ENCODE results near the gene HCN1. TPM values are rescaled to one million over a fixed set of nuclear protein-coding genes. Genes with fewer than 3 reads are reported as not detected.

HCN1 gene
- total and polyA plus RNA-seq, 2 of the 4 experiments (the other 2 are of a cell fraction) = not detected

DNA sequence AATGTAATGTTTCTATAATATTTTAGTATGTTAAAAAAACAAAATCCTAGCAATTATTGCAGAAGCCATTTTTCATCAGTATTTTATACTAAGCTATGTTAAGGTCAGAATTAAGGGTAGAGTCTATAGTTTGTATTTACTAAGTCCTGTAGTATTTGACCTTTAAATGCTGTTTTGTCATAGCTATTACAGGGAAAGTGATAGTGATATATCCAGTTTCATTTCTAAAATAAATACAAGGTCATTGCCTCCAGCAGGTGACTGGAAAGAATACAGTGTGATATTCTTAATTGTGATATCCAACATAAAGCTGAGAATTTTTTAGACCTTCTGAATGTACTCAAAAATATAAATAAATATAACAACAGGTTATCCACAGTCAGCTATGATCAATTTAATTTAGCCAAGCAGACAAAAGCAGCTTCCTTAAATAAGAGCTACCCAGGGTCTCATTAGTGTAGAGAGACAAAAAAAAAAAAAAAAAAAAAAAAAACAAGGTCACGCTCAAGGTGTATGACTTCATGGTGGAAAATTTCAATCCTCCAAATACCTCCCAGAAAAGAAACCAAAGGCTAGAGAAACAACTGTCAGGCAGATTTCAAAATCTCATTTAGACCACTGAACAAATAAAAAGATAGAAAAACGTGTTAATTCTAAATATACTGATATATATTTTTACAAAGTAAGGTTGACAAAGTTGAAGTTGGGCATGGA is 278.7 kb downstream of the HCN1 start:
- no peaks in the 10 kb centered on the region; the same call in 1 of the 2 replicates for H3K9me3 ChIP-seq (ENCODE audit: control insufficient read depth, insufficient read depth, low read length)
- H3K79me1 ChIP-seq (ENCODE audit: low read depth in 1 of 2, low read length in 2 of 2) = no peaks in the 10 kb centered on the region
- no peaks in the 10 kb centered on the region for H3K9me1 ChIP-seq (ENCODE audit: insufficient read depth, low read length)
- H3K9ac ChIP-seq (ENCODE audit: low read depth, low read length) = no peak overlapping the region
- no peak overlapping the region for H3K23ac ChIP-seq (ENCODE audit: low read depth, low read length)
- intact Hi-C loops (cut with micrococcal nuclease) (no loop called here), in situ Hi-C loops (cut with MboI; ENCODE audit: low sequenced_read_pairs) (no loop called here), dilution Hi-C loops (cut with HindIII; ENCODE audit: low sequenced_read_pairs, unreplicated experiment) (no loop called here)
- no peaks in the 10 kb centered on the region for H3K27me3 ChIP-seq (ENCODE audit: control insufficient read depth, insufficient read depth, low read length)
- H3K14ac ChIP-seq (replicated peaks; ENCODE audit: low read depth, low read length) = no peak overlapping the region
- TF ChIP-seq MAFK (IDR thresholded peaks at IDR 0.05; ENCODE audit: low read depth, low read length) (no peak), RFX5 (IDR thresholded peaks at IDR 0.05; ENCODE audit: low read depth, low read length) (no peak), MAZ (IDR thresholded peaks at IDR 0.05; ENCODE audit: borderline replicate concordance, low read depth, low read length) (no peak), BHLHE40 (IDR thresholded peaks at IDR 0.05; ENCODE audit: low read depth, low read length) (no peak), SMC3 (IDR thresholded peaks at IDR 0.05; ENCODE audit: low read depth, low read length) (no peak), NFE2L2 (IDR thresholded peaks at IDR 0.05; ENCODE audit: low read depth, low read length) (no peak), RCOR1 (IDR thresholded peaks at IDR 0.05; ENCODE audit: insufficient replicate concordance, low read length) (no peak)
- TF ChIP-seq, protein P1, sequence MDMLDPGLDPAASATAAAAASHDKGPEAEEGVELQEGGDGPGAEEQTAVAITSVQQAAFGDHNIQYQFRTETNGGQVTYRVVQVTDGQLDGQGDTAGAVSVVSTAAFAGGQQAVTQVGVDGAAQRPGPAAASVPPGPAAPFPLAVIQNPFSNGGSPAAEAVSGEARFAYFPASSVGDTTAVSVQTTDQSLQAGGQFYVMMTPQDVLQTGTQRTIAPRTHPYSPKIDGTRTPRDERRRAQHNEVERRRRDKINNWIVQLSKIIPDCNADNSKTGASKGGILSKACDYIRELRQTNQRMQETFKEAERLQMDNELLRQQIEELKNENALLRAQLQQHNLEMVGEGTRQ (IDR thresholded peaks at IDR 0.05; ENCODE audit: low read depth, low read length) = no peak
- TF ChIP-seq, protein P2, sequence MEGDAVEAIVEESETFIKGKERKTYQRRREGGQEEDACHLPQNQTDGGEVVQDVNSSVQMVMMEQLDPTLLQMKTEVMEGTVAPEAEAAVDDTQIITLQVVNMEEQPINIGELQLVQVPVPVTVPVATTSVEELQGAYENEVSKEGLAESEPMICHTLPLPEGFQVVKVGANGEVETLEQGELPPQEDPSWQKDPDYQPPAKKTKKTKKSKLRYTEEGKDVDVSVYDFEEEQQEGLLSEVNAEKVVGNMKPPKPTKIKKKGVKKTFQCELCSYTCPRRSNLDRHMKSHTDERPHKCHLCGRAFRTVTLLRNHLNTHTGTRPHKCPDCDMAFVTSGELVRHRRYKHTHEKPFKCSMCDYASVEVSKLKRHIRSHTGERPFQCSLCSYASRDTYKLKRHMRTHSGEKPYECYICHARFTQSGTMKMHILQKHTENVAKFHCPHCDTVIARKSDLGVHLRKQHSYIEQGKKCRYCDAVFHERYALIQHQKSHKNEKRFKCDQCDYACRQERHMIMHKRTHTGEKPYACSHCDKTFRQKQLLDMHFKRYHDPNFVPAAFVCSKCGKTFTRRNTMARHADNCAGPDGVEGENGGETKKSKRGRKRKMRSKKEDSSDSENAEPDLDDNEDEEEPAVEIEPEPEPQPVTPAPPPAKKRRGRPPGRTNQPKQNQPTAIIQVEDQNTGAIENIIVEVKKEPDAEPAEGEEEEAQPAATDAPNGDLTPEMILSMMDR (conservative IDR thresholded peaks at IDR 0.05; ENCODE audit: low read depth, low read length) = no peak
- CTCF ChIA-PET = no interaction called here
- no peak overlapping the region for H4K91ac ChIP-seq (ENCODE audit: insufficient read depth, low read depth, low read length)
- no peak overlapping the region for H3K56ac ChIP-seq (ENCODE audit: extremely low read depth, insufficient read depth, low read length)
- DNase-seq = no peak
- no peak overlapping the region for H2BK5ac ChIP-seq (ENCODE audit: low read depth, low read length, poor library complexity, severe bottlenecking)
- no CpG with 5 or more reads among the region's 2 CpGs for WGBS, 2 experiments (ENCODE audit: extremely low coverage in 2 of 2, insufficient read length in 1 of 2)
- no peak overlapping the region for H4K8ac ChIP-seq (ENCODE audit: low read depth in 2 of 2, low read length in 2 of 2)
- H2BK15ac ChIP-seq (ENCODE audit: low read depth, low read length) = no peak overlapping the region
- H3K4me2 ChIP-seq (ENCODE audit: low read depth, low read length) = no peak overlapping the region
- no peak overlapping the region for H3K27ac ChIP-seq (ENCODE audit: insufficient read depth, low read length)
- no peak overlapping the region for H3K4ac ChIP-seq (ENCODE audit: low read depth, low read length)
- H3K18ac ChIP-seq (ENCODE audit: low read depth, low read length) = no peak overlapping the region
- H2BK120ac ChIP-seq (ENCODE audit: low read depth, low read length) = no peak overlapping the region
- no peak overlapping the region for H2AK9ac ChIP-seq (replicated peaks; ENCODE audit: low read depth, low read length, poor library complexity)
- H3K36me3 ChIP-seq (ENCODE audit: control insufficient read depth, insufficient read depth, low read length) = no peaks in the 10 kb centered on the region
- H2AFZ ChIP-seq (replicated peaks; ENCODE audit: low read length, poor library complexity) = no peak overlapping the region
- no peak overlapping the region for H2AK5ac ChIP-seq (ENCODE audit: low read depth, low read length)
- H3K4me3 ChIP-seq (ENCODE audit: insufficient read depth, low read depth, low read length) = no peak overlapping the region
- no peaks in the 10 kb centered on the region for H3K4me1 ChIP-seq (ENCODE audit: control insufficient read depth, insufficient read depth, low read length)
- H2BK20ac ChIP-seq (ENCODE audit: low read depth, low read length) = no peak overlapping the region
- POLR2A ChIA-PET (ENCODE audit: unreplicated experiment) = no interaction called here
- no peak overlapping the region for H4K5ac ChIP-seq (ENCODE audit: low read depth, low read length)
- no peak for ATAC-seq (ENCODE audit: low read depth)
- H4K20me1 ChIP-seq (ENCODE audit: insufficient read depth, low read length) = no peaks in the 10 kb centered on the region
- BruUV-seq (replicated peaks) = no TSS peak

All from IMR-90 (cell line).